Central memory CD8-positive, alpha-beta T cell (primary cell): ENCODE measurements around the gene ZNF786.

Experiments used
- ATAC-seq: fragments of 150-1000 bp; cut with Tn5 transposase; replicated peaks from 2 replicates; pipeline ENCODE4 v1.10.0; 2022; ENCODE audit warnings: mild to moderate bottlenecking, moderate FRiP score, moderate number of reproducible peaks; ENCODE audit not compliant: poor library complexity, severe bottlenecking; ENCODE audit errors: extremely low read depth
- DNase-seq, 2 donors: peaks; one replicate each; pipeline ENCODE4 v3.0.0; 2021; ENCODE audit warnings: low spot score in 2 of 2
- H3K27ac Mint-ChIP-seq: one replicate; pipeline ENCODE4 v1.8.0; 2022; ENCODE audit warnings: low read depth, mild to moderate bottlenecking, moderate library complexity, mixed read lengths
- H3K27me3 Mint-ChIP-seq: one replicate; pipeline ENCODE4 v1.8.0; 2022; ENCODE audit warnings: mixed read lengths
- H3K36me3 Mint-ChIP-seq: one replicate; pipeline ENCODE4 v1.8.0; 2022; ENCODE audit warnings: mild to moderate bottlenecking, moderate library complexity, mixed read lengths; ENCODE audit not compliant: insufficient read depth
- H3K4me1 Mint-ChIP-seq: one replicate; pipeline ENCODE4 v1.8.0; 2022; ENCODE audit warnings: mixed read lengths
- H3K4me3 Mint-ChIP-seq: one replicate; pipeline ENCODE4 v1.8.0; 2022; ENCODE audit warnings: mild to moderate bottlenecking, moderate library complexity, mixed read lengths
- H3K9me3 Mint-ChIP-seq: one replicate; pipeline ENCODE4 v1.8.0; 2022; ENCODE audit warnings: mixed read lengths

ZNF786 gene

GRCh38 chr7:149022756-149023360, 67.7 kb downstream of the ZNF786 start:
- Mint-ChIP-seq H3K4me3 (no peak overlapping the region), H3K4me1 (peaks cover 50% of the 10 kb centered on the region), H3K9me3 (no peaks in the 10 kb centered on the region), H3K27me3 (no peaks in the 10 kb centered on the region), H3K27ac (peak overlapping the region; percentile 88), H3K36me3 (peaks cover 22% of the 10 kb centered on the region)
- DNase-seq (no peak), ATAC-seq (no peak)

GRCh38 chr7:149021725-149022062, 68.8 kb downstream of the ZNF786 start:
- peak overlapping the region; percentile 85 for H3K27ac Mint-ChIP-seq
- H3K4me1 Mint-ChIP-seq, result peaks cover 38% of the 10 kb centered on the region
- DNase-seq (no peak), ATAC-seq (no peak)
- no peaks in the 10 kb centered on the region for H3K9me3 Mint-ChIP-seq
- H3K27me3 Mint-ChIP-seq, result no peaks in the 10 kb centered on the region
- peaks cover 23% of the 10 kb centered on the region for H3K36me3 Mint-ChIP-seq
- no peak overlapping the region for H3K4me3 Mint-ChIP-seq

GRCh38 chr7:149020483-149020882, 70.0 kb downstream of the ZNF786 start:
- H3K9me3 Mint-ChIP-seq, result no peaks in the 10 kb centered on the region
- H3K4me1 Mint-ChIP-seq, result peaks cover 26% of the 10 kb centered on the region
- no peak for ATAC-seq
- no peak overlapping the region for H3K27ac Mint-ChIP-seq
- no peaks in the 10 kb centered on the region for H3K27me3 Mint-ChIP-seq
- peaks cover 30% of the 10 kb centered on the region for H3K36me3 Mint-ChIP-seq
- no peak overlapping the region for H3K4me3 Mint-ChIP-seq
- no peak for DNase-seq
